SK-N-SH treated with all-trans-retinoic acid at 6 μM for 48 hours (cell line): Measurements from ENCODE around the gene IL20RB.

Source experiments
- CSDC2 ChIP-seq: fragments of 250-450 bp; sonication (Bioruptor Pico); IDR thresholded peaks from 2 replicates; pipeline ENCODE4 v1.5.0; 2020; ENCODE audit warnings: mild to moderate bottlenecking, moderate library complexity
- ESRRG ChIP-seq: fragments of 250-450 bp; sonication (Bioruptor Pico); IDR thresholded peaks from 2 replicates; pipeline ENCODE4 v1.6.1; 2021; ENCODE audit warnings: mild to moderate bottlenecking
- PATZ1 ChIP-seq: fragments of 250-450 bp; sonication (Bioruptor Pico); IDR thresholded peaks from 2 replicates; pipeline ENCODE4 v1.8.0; 2020; ENCODE audit warnings: mild to moderate bottlenecking, moderate library complexity, borderline replicate concordance
- TCF4 ChIP-seq: fragments of 250-450 bp; sonication (Bioruptor Pico); IDR thresholded peaks from 2 replicates; pipeline ENCODE4 v1.8.0; 2021; ENCODE audit warnings: mild to moderate bottlenecking, moderate library complexity, borderline replicate concordance
- TSHZ2 ChIP-seq: fragments of 250-450 bp; sonication (Bioruptor Pico); IDR thresholded peaks from 2 replicates; pipeline ENCODE4 v1.5.0; 2020; ENCODE audit warnings: mild to moderate bottlenecking, moderate library complexity
- ZFP3 ChIP-seq: fragments of 250-450 bp; sonication (Bioruptor Pico); IDR thresholded peaks from 2 replicates; pipeline ENCODE4 v1.5.0; 2020; ENCODE audit warnings: mild to moderate bottlenecking, moderate library complexity
- ZFP30 ChIP-seq: fragments of 450-650 bp; formaldehyde crosslinking; IDR thresholded peaks from 2 replicates; pipeline ENCODE4 v1.5.0; 2022; ENCODE audit warnings: mild to moderate bottlenecking, moderate library complexity
- ZNF70 ChIP-seq: fragments of 450-650 bp; formaldehyde crosslinking; IDR thresholded peaks from 2 replicates; pipeline ENCODE4 v1.5.0; 2020; ENCODE audit warnings: mild to moderate bottlenecking, moderate library complexity
- ZNF8 ChIP-seq: fragments of 450-650 bp; formaldehyde crosslinking; IDR thresholded peaks from 2 replicates; pipeline ENCODE4 v1.5.0; 2020; ENCODE audit warnings: mild to moderate bottlenecking, moderate library complexity
- TF ChIP-seq, protein P1 (sequence below): fragments of 250-450 bp; sonication (Bioruptor Pico); IDR thresholded peaks from 2 replicates; pipeline ENCODE4 v1.5.1; 2020; ENCODE audit warnings: low read depth, mild to moderate bottlenecking, moderate library complexity

- TF ChIP-seq ZFP30 (no peak), ESRRG (no peak), ZNF8 (no peak), TCF4 (no peak), TSHZ2 (no peak), ZNF70 (CRISPR knock-in tag) (no peak), ZFP3 (CRISPR knock-in tag) (no peak), PATZ1 (no peak), CSDC2 (CRISPR knock-in tag) (no peak)
- TF ChIP-seq, protein P1, sequence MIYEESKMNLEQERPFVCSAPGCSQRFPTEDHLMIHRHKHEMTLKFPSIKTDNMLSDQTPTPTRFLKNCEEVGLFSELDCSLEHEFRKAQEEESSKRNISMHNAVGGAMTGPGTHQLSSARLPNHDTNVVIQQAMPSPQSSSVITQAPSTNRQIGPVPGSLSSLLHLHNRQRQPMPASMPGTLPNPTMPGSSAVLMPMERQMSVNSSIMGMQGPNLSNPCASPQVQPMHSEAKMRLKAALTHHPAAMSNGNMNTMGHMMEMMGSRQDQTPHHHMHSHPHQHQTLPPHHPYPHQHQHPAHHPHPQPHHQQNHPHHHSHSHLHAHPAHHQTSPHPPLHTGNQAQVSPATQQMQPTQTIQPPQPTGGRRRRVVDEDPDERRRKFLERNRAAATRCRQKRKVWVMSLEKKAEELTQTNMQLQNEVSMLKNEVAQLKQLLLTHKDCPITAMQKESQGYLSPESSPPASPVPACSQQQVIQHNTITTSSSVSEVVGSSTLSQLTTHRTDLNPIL (CRISPR knock-in tag), result no peak
These were observed 27.1 kb downstream of the IL20RB start for GRCh38 chr3:136984837-136985236.
